HG03280 (cell line): ENCODE results near the gene CTNNA2.

Source experiments
- ATAC-seq: cut with Tn5 transposase; IDR thresholded peaks from one replicate; pipeline ENCODE4 v1.9.1; 2021; ENCODE audit warnings: mild to moderate bottlenecking, moderate library complexity; ENCODE audit not compliant: unreplicated experiment

The CTNNA2 gene

DNA sequence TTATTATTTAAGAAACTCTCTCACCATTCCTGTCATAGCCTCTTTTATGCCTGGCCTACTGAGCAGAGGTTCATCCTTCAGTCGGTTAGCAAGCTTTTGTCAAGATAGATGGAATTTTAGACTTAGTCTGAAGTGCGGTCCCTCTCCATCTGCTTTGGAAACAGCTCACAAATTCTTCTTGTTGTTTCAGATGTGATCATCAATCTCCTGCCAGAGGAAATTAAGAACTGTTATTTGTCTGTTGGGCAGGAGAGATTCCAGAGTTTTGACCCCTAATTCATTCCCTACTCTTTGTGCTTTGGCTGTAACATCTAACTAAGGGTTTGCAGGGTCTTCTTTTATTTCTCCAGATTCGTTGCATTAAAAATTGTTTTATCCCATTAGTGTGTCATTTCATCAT is 735.3 kb downstream of the CTNNA2 start:
- no peak for ATAC-seq

DNA sequence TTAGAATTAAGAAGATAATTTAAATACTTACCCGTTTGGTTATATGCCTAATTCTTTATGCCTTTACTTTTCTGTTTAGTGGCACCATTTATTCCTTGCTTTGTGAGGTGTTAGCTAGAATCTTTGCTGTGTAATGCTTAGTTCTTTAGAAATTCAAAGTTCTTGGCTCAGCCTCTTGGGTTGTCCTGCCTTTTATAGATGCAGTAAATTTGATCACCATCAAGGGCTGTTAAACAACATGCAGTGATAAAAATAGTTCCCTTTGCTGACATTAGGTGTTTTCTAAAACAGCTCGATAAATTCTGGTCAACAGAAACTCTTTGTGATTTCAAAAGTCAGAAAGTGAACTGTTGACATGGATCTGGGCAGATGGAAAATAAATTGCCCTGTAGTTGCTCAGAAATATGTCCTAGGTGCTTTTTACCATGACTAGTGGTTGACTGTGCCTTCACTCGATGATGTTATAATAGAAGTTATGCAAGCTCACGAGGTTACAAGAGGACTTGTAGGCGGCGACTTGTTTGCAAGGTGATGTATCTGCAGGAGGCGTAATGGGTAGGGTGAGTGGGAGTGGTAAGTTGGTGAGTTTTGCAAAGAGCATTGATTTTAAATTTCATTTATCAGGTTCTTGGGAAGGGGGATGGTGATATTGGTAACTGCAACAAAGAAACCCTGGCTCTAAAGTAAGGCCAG is 739.6 kb downstream of the CTNNA2 start:
- no peak for ATAC-seq

DNA sequence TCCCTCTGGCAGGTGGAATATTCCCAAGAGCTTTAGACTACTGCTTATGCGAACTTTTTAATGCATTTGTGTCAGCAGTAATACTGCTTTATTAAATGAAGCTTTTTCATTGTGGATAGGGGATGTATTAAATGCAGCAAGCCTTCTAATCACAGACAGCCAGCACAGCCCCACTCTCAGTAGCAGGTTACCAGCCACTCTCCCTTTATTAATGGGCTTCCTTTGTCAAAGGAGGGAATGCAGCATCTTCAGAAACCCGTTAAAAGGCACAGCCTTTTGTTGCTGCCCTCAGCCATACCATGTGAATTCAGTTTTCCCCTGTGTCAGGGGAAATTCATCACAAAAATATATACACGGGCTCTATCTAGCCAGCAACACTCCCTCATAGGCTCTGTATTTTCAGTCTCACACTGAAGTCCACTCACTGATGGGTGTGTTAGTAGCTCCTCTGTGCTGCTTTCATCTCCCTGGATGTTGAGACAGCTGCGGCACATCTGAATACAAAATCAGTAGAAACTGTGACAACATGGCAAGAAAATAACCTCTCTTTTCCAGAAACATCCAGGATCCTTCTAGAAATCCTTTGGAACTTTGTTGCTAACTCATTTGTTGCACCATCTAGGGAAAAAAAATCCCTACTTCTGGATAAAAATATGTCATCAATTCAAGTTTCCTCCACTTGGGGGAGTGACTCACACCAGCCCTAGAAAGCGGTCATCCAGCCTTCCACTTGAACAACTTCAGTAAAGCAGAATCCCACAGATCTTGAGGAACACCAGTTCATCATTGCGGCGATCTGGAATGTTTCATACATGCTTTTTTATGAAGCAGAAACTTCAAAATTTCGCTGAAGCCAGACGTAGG is 743.3 kb downstream of the CTNNA2 start:
- ATAC-seq = no peak

DNA sequence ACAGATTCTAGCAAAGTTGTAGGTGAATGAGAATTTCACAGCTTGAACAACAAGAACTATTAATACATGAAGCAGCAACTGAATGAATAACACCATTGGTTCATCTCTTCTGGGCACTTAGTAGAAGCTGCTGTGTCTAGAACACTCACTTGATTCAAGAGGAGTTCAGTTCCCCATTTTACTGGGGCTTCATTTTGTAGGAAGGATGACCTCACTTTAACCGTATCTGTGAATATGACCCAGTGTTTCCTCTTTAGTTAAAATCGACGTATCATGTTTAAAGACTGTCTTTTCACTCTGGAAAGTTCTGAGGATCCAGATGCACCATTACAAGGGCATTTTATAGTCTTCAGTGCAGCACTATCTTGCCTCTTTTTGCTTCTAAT is 743.9 kb downstream of the CTNNA2 start:
- ATAC-seq = no peak

DNA sequence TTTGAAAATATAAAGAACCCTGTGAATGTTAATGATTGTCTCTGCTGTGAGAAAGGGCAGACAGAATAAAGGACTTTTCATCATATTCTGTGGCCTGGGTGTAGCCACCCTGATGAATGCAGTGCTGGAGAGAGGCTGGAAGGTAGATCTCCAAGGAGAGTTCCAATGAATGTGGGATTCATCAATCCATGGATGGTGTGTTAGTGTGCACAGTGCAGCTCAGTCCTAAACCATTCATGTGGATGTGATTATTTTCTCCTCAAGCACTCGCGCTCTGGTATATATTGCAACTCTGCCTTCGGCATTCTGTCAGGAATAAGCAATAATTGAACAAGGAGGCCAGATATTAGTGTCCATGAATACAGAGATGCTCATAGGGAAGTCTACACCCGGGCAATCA is 744.6 kb downstream of the CTNNA2 start:
- no peak for ATAC-seq

DNA sequence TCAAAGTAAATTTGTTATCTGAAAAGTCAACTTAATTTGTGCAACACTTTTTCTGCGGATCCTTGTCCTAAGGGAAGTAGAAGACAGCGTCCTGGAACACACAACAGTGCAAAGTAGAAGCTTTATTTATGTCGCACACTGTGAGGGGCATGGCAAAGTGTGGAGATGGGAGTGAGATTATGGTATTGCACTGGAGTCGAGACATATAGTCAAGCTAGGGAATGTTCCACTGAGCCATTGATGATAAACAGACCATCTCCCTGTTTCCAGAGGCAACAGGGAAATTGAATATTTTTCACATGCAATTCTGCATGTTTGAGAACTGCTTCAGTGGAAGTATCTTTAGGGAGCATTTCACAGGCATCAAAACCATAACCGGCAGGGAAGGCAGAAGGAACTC is 745.5 kb downstream of the CTNNA2 start:
- ATAC-seq = no peak

DNA sequence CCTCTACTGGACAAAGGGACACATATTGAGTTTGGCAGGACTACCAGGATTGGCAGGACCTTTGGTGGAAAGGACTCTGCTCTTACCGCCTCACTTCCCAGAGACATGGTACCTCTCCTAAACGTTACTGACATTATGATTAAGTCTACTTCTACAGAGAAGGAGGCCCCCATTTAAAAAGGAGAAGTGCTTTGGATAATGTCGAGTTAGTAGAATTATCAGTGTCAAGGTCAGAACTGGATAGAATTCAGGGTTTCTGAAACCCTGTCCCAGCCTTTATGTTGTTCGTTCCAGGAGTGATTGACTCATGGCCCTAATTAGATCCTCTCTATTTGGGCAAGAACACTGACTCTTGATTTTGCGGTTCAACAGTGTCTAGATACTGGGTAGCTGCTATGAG is 745.9 kb downstream of the CTNNA2 start:
- no peak for ATAC-seq

DNA sequence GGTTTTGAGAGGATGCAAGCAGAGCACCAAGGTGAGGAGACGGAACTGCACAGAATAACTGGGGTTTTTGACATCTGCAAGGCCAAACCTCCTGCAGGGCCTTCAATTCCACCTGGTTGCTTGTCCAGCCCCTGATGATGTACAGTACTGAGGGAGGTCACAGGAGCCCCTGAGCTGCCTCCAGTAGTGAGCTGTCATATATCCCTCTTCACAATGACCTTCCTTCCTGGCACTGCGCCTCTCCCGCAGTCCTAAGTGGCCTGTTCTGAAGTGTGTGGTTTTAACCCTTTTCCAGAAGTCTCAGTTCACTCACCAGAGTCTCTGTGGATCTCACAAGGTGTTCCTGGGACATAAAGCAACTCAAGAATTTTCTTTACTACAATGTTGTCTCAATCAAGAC is 746.4 kb downstream of the CTNNA2 start:
- no peak for ATAC-seq

DNA sequence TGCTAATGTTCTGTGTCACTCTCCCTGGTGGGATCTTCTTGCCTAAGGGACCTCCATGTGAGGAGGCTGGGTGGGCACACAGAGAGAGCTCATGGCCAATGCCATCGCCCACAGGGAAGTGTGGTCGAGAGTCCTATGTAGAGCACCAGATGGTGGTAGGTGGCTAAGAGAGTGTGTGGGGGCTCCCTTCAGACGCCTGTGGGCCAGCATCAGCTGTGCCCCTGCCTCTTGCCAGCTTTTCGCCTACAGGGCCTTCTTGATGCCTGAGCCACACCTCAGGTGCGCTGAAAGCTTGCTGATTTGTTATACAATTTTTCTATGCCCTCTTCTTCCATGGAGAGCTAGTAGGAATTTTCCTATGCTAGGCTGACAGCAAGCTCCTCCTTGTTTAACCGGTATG is 753.4 kb downstream of the CTNNA2 start:
- no peak for ATAC-seq

DNA sequence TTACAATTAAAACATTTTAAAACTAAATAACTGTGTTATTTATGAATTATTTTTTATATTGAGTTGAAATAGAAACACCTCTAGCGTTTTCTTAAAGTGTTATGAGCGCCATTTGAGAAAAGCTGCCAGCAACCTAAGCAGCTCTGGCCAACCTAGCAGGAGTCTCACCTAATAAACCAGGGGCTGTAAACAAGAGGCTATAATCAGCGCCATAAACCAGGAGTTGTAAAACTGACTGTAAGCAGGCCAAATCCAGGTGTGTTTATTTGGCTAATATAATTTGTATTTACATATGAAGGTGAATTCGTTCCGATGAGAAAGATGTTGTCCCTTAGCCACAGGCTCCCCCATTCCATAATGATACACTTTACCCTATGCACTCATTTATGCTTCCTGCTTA is 757.0 kb downstream of the CTNNA2 start:
- ATAC-seq = no peak

DNA sequence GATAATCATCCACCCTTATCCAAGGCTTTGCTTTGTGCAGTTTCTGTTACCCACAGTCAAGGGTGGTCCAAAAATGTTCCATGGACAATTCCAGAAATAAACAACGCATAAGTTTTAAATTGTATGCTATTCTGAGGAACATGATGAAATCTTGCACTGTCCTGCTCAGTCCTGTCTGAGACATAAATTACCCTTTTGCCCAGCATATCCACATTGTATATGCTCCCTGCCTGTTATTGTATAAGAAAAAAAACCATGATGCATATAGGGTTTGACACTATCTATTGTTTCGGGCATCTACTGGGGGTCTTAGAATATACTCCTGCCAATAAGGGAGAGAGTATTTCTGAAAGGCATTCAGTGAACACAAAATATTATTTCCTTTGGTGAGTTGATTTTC is 767.7 kb downstream of the CTNNA2 start:
- ATAC-seq = no peak

DNA sequence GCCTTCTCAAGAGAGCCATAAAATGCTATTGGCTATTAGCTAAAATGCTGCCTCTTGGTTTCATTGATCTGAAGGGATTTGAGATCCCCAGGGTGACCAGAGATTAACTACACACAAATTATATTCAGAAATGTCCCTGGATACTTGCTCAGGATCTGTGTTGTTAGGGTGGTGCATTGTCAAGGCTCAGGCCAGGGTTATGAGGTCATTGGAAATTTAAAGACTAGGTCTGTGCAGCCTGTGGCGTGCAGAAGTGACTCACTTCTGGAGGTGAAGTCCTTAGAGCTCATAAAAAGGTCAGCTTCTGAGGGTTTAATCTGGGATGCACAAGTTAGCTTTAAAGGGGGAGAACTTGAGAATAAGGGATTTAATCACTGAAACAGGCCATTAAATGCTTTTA is 768.2 kb downstream of the CTNNA2 start:
- ATAC-seq = no peak

DNA sequence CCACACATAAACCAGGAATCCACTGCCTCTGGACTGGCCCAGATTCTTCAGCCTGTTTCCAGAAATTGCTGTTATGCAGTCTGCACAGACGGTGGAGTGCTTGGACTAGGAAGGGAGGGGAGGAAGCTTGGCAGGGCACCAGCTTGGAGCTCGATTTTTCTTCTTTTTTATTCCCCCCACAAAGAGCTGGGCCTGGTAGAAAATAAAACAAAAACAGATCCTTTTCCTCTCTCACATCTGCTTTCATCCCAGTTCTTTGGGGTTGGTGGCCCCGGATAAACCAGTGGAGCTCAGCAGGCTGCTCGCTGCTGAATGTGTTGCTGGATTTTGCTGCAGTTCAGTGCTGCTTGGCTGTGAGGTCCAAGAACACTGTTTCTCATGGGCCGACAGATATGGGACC is 775.7 kb downstream of the CTNNA2 start:
- ATAC-seq = no peak

DNA sequence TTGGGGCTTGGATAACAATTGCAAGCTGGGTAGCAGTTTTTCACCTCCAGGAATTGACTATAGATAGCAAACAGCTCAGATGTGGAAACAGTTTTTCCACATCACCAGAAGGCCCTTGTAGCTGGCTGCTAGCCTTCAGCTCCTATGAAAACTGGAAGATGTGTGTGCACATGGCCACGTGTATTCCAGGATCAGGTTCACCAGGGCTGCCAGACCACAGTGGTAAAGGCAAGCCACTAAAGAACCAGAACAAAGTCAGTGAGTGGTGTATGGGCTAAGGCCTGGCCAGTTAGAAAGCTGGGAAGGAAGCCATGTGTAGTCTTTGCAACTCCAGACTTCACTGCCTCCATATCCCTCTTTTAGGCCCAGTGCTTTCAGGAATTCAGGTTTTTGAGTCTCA is 778.8 kb downstream of the CTNNA2 start:
- no peak for ATAC-seq

DNA sequence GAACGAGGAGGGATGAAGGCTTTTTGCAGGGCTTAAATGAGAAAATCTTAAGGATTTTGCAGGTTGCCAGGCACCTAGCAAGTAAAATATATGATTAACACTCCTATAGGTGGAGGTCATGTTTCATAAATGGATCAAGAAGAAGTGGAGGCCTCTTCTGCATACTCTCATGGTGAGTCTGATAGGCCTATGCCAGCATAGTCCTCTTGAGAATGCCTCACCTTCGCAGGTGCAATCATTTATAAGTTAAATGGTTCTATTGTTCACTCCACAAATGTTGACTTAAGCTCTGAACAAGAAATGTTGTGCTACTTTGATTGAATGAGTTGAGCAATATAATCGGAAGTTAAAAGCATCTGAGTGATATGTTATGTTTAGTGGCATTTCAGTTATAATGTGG is 779.6 kb downstream of the CTNNA2 start:
- no peak for ATAC-seq

DNA sequence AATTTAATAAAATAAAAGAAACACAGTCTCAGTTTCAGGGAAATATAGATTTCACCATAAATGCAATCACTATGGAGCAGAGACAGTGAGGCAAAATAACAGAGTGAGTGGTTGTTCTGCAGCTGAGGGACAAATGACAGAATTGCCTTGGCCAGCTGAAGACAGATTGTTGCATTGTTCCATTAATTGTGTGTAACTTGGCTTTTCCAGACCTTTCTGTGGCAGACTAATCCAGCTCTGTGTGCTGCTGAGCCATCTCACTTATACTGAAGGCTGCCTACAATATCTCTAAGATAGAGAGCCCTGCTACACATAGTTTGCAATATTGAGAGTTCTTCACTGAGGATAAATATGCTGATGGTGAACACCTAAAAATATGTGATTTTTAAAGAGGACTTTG is 780.2 kb downstream of the CTNNA2 start:
- no peak for ATAC-seq

DNA sequence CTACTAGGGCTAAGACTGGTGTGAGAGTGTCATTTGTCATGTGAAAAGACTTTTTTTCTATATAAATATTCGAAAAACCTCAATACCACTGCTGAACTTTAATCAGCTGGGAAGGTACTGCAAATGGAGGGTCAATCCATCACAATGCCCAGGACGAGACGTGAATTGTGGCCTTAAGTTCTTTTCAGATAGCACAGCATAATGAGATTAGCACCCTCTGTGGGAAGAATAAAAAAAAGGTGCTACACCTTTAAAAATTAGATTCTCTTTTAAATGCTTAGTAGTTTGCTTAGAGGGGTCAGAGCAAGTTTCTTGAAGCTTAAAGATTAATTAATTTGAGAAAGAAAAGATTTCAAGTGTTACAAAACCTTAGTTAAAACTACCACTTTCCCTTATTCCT is 786.1 kb downstream of the CTNNA2 start:
- ATAC-seq = no peak

DNA sequence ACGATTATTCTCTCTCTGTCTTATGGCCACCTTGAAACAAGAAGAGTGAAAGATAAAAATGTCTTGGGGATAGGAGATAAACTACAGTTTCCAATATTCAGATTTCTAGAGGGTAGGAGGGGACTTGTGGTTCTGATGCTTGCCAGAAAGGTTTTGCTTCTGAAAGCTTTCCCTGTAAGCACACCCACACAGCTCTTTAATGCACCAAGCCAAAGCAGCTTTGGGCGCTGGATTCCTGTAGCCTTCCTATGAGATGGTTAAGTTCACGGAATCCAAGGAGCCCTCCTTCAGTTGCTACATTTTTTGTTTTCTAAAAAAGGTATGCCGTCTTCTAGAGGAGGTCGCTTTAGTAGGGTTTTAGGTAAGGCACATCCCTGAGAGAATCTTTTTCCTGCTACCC is 786.8 kb downstream of the CTNNA2 start:
- no peak for ATAC-seq

DNA sequence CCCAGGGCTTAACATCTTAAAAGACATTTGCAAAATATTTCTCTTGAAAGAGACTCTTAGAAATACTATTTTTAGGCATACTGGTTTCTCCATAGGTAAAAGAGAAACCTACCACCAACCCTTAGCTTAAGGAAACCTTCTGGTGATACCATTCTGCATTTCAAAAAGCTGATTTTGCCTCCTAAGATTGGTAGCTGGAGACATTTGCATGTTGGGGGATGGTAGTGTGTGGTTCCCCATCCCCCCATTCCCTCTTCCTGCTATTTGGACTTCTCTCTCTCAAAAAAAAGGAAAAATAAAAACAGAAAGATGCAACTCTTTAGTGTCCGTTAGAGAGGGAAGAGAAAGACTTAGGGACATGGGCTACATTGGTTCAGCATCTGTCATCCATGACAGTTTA is 787.5 kb downstream of the CTNNA2 start:
- no peak for ATAC-seq

DNA sequence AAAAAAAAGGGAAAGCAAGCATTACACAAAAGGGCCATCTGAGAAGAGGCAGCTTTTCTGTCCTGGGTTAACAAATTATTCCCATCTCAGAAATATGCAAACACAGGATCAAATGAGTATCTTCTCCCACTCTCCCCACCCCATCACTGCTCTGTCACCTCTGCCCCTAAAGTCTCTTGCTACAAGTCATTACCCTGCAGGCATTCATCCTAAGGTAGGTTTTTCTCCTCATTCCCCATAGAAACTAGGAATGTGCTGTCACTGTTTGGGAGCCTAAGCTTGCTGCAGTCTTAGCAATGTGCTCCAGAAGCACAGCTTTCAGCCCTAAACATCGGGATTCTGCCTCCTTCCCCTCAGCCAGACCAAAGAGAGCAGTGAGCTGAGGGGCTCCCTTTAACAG is 788.1 kb downstream of the CTNNA2 start:
- no peak for ATAC-seq

DNA sequence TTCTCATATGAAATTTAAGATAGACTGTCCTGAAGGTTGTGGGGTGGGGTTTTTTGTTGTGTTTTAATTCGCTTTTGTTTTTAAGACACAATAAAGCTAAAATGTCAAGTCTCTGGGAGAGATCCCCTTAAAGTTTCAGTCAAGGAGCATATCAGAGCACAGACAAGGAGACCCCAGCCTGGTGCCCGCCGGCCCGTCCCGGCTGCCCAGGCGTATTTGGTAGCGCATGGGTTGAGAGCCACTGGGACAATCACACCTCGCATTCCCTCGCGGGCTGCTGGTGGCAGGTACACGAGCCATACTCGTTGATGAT is 789.1 kb downstream of the CTNNA2 start:
- ATAC-seq = no peak

DNA sequence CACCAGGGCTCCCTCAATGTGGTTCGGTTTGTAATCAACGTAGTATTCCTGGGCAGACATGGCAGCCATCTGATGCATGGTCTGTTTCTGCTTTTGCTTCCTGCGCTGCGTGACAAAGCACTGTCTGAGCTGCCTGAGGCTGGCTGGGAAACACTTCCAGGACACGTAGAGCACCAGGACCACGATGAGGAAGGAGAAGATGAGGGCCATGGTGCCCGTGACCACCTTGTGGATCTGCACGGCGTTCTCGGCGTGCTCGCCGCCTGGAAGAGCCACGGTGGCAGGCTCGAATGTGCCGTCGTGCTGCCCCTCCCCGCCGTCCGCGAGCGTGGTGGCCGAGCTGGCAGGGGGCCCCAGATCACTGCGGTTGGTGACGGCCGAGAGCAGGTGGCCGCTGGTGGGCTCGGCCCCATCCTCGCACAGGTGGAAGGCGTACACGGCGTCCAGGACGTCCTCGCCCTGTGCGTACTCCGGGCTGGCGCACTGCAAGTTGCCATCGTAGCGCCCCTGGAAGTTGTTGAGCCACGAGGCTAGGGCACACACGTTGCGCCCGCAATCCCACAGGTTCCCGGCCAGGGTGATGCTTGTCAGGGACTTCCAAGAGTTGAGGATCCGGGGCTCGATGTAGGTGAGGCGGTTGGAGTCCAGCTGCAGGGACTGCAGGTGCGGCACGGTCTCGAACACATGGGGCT is 789.6 kb downstream of the CTNNA2 start:
- ATAC-seq = no peak
